ENCODE data around the gene GNS. TPM values are rescaled to one million over a fixed set of nuclear protein-coding genes. Genes with fewer than 3 reads are reported as not detected.

Gene GNS
- polyA plus RNA-seq, 1 donor from 2014 or later = 39.0 TPM

GRCh38 chr12:64688219-64688618 is 71.0 kb downstream of the GNS start:
- Histone ChIP-seq H3K4me3 (ENCODE audit: low read length) (no peak overlapping the region), H2AFZ (ENCODE audit: low read depth, low read length) (no peak overlapping the region), H3K9me2 (ENCODE audit: insufficient read depth, low read length) (no peaks in the 10 kb centered on the region), H4K20me1 (ENCODE audit: insufficient read depth) (no peaks in the 10 kb centered on the region), H3K4me2 (ENCODE audit: low read length) (no peak overlapping the region), H3K9me3 (ENCODE audit: low read length) (no peaks in the 10 kb centered on the region), H3K27me3 (ENCODE audit: insufficient read depth, low read depth, low read length) (no peaks in the 10 kb centered on the region), H3F3A (ENCODE audit: insufficient read depth, low read length, poor library complexity, severe bottlenecking) (no peaks in the 10 kb centered on the region), H3K36me3 (ENCODE audit: insufficient read depth, low read length) (no peaks in the 10 kb centered on the region), H3K9ac (ENCODE audit: low read length) (no peak overlapping the region), H3K79me2 (replicated peaks; ENCODE audit: insufficient read depth, low read length) (no peaks in the 10 kb centered on the region), H3K27ac (ENCODE audit: low read length) (no peak overlapping the region)
- TF ChIP-seq REST (IDR thresholded peaks at IDR 0.05; ENCODE audit: borderline replicate concordance) = no peak
- no peak for TF ChIP-seq MXI1 (conservative IDR thresholded peaks at IDR 0.05; ENCODE audit: poor library complexity, severe bottlenecking)
- TF ChIP-seq POLR2AphosphoS5 (IDR thresholded peaks at IDR 0.05) = no peak
- TF ChIP-seq RAD21 (conservative IDR thresholded peaks at IDR 0.05) = no peak
- no peak for TF ChIP-seq TAF1 (IDR thresholded peaks at IDR 0.05; ENCODE audit: low read depth)
- no peak for TF ChIP-seq EP300 (conservative IDR thresholded peaks at IDR 0.05; ENCODE audit: poor library complexity, severe bottlenecking)
- no peak for TF ChIP-seq SMC3 (conservative IDR thresholded peaks at IDR 0.05; ENCODE audit: poor library complexity)
- no peak for TF ChIP-seq EZH2 (IDR thresholded peaks at IDR 0.05; ENCODE audit: borderline replicate concordance, insufficient read depth, low read length, poor library complexity, severe bottlenecking)
- no peak for TF ChIP-seq CTCF (IDR thresholded peaks at IDR 0.05; ENCODE audit: poor library complexity, severe bottlenecking)

DNA sequence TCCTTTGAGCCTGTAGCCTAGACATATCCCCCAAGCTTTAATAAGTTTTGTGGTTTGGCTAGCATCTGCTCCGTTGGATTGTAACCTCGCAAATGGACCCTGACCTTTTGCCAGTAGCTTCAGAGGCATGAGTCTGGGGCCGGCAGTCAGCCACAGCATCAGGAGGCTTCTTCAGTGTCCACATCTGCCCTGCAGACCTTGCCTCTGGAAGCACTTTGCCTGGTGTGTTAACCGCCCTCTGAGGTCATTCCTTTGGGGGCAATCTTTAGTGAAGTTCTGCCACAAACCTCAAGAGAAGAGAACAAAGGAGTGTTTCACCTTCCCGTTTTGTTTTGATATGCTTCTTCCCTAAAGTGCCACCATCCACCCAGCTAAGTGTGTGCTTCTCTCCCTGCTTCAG is 71.4 kb downstream of the GNS start:
- Histone ChIP-seq H3K9me3 (ENCODE audit: low read length) (no peaks in the 10 kb centered on the region), H2AFZ (ENCODE audit: low read depth, low read length) (no peak overlapping the region), H3K27me3 (ENCODE audit: insufficient read depth, low read depth, low read length) (no peaks in the 10 kb centered on the region), H4K20me1 (ENCODE audit: insufficient read depth) (no peaks in the 10 kb centered on the region), H3K27ac (ENCODE audit: low read length) (no peak overlapping the region), H3K36me3 (ENCODE audit: insufficient read depth, low read length) (no peaks in the 10 kb centered on the region), H3K4me2 (ENCODE audit: low read length) (no peak overlapping the region), H3K9ac (ENCODE audit: low read length) (no peak overlapping the region), H3K4me3 (ENCODE audit: low read length) (no peak overlapping the region), H3K9me2 (ENCODE audit: insufficient read depth, low read length) (no peaks in the 10 kb centered on the region), H3K79me2 (replicated peaks; ENCODE audit: insufficient read depth, low read length) (no peaks in the 10 kb centered on the region), H3F3A (ENCODE audit: insufficient read depth, low read length, poor library complexity, severe bottlenecking) (no peaks in the 10 kb centered on the region)
- TF ChIP-seq REST (IDR thresholded peaks at IDR 0.05; ENCODE audit: borderline replicate concordance) (no peak), SMC3 (conservative IDR thresholded peaks at IDR 0.05; ENCODE audit: poor library complexity) (no peak), POLR2AphosphoS5 (IDR thresholded peaks at IDR 0.05) (no peak), TAF1 (IDR thresholded peaks at IDR 0.05; ENCODE audit: low read depth) (no peak), MXI1 (conservative IDR thresholded peaks at IDR 0.05; ENCODE audit: poor library complexity, severe bottlenecking) (no peak), RAD21 (conservative IDR thresholded peaks at IDR 0.05) (no peak), CTCF (IDR thresholded peaks at IDR 0.05; ENCODE audit: poor library complexity, severe bottlenecking) (no peak), EP300 (conservative IDR thresholded peaks at IDR 0.05; ENCODE audit: poor library complexity, severe bottlenecking) (no peak), EZH2 (IDR thresholded peaks at IDR 0.05; ENCODE audit: borderline replicate concordance, insufficient read depth, low read length, poor library complexity, severe bottlenecking) (no peak)
